Heart left ventricle (tissue), 13 donors: ENCODE data around the gene ARHGAP45.

Experiments used
- CTCF ChIP-seq, 12 donors: fragments of 200-600 bp; sonication (generic) in 4 of 12; IDR thresholded peaks; one replicate each; pipeline versions ENCODE4 v1.5.0 to v1.8.0; 2018 to 2022; ENCODE audit warnings: antibody characterized with exemption in 12 of 12, mild to moderate bottlenecking in 5 of 12
- POLR2A ChIP-seq, 2 donors: fragments of 450-650 bp; IDR thresholded peaks; one replicate each; pipeline ENCODE4 v1.6.1; 2017; ENCODE audit warnings: antibody characterized with exemption in 2 of 2, mild to moderate bottlenecking in 2 of 2, moderate library complexity in 2 of 2
- donor health status: ischemic (EF 13 %, LVEDD 7.1; RV severe dilation, severe dysfunction).
- donor health status: DM: no; HTN: yes; CAD: no.
- donor health status: DM: no; HTN: no; CAD: no.
- donor health status: ischemic (EF 25% LVEDD 6.9; RV normal size, moderate dysfunction).
- donor health status: ischemic (EF 25% LVEDD 5.7; RV mildly dilated, moderate dysfunction).
- donor health status: ischemic (EF 35%, LVEDD 5.7; RV mildly dilated, moderate dysfunction).
- donor health status: nonischemic (EF 11% LVEDD 7.7; RV severe dilation, severe dysfunction).
- donor health status: DM: yes; HTN: yes; CAD: no.
- donor health status: PGD.
- donor health status: ischemic (EF 29% LVEDD 5.4; RV normal size, mild dysfunction).
- donor health status: nonischemic (EF 23%, LVEDD 6.1; RV moderate dilation, normal function).

- no peak for TF ChIP-seq CTCF (IDR thresholded peaks at IDR 0.05)
- no peak for TF ChIP-seq POLR2A (IDR thresholded peaks at IDR 0.05)
Observed at GRCh38 chr19:1110809-1111640, 44.1 kb downstream of the ARHGAP45 start.
